ENCODE measurements around the gene LLGL2. TPM values are rescaled to one million over a fixed set of nuclear protein-coding genes. Genes with fewer than 3 reads are reported as not detected.

LLGL2 gene
- total RNA-seq, 4 donors from 2014 or later, result 326 to 1,573 (median 641) TPM

DNA sequence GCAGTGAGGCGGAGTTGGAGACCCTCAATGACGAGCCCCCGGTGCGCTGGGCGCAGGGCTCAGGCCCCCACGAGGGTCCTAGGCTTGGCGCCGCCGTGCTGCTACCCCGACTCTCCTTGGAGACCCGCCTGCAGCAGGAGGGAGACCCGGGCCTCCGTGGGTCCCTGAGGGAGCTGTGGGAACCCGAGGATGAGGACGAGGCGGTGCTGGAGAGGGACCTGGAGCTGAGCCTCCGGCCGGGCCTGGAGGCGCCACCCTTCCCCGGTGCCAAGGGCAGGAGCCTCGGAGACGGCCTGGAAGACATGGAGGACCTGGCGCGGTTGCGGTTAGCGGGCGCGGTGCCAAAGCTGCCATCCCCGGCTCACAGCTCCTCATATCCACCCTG, 64.4 kb downstream of the LLGL2 start:
- intact Hi-C loops (cut with DNase I; ENCODE audit: low total_unique reads) (loop anchor here (5.0 kb wide), 1 partner anchor 168 kb away; no protein-coding TSS in a partner anchor), in situ Hi-C loops (cut with MboI; ENCODE audit: low pct_ligation_motif_present in 1 of 4, low pct_unique_long_range_greater_than_20kb in 1 of 4, low sequenced_read_pairs in 3 of 4) (loop anchor here in 1 of 4 donors (10.0 kb wide), 1 partner anchor 165 kb away; no protein-coding TSS in a partner anchor)
- no peaks in the 10 kb centered on the region for H3K27me3 ChIP-seq
- H3K36me3 ChIP-seq, result no peaks in the 10 kb centered on the region
- peak overlapping the region; percentile 84 to 93 (median 89) for H3K27ac ChIP-seq
- 76% methylated on average over 28 of the region's 29 CpGs; no CpG with 5 or more reads in 1 of the 2 donors for WGBS, 2 donors (ENCODE audit: low coverage in 1 of 2)
- TF ChIP-seq POLR2AphosphoS5 (IDR thresholded peaks at IDR 0.05) (no peak), EP300 (IDR thresholded peaks at IDR 0.05; ENCODE audit: low read depth) (no peak), POLR2A (IDR thresholded peaks at IDR 0.05) (no peak)
- TF ChIP-seq, protein P1, sequence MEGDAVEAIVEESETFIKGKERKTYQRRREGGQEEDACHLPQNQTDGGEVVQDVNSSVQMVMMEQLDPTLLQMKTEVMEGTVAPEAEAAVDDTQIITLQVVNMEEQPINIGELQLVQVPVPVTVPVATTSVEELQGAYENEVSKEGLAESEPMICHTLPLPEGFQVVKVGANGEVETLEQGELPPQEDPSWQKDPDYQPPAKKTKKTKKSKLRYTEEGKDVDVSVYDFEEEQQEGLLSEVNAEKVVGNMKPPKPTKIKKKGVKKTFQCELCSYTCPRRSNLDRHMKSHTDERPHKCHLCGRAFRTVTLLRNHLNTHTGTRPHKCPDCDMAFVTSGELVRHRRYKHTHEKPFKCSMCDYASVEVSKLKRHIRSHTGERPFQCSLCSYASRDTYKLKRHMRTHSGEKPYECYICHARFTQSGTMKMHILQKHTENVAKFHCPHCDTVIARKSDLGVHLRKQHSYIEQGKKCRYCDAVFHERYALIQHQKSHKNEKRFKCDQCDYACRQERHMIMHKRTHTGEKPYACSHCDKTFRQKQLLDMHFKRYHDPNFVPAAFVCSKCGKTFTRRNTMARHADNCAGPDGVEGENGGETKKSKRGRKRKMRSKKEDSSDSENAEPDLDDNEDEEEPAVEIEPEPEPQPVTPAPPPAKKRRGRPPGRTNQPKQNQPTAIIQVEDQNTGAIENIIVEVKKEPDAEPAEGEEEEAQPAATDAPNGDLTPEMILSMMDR (IDR thresholded peaks at IDR 0.05), result no peak
- peaks cover 9 to 28% (median 22%) of the 10 kb centered on the region in 4 donors for H3K4me1 ChIP-seq
- DNase-seq, result peak; percentile 36
- peak overlapping the region in 2 of 4 donors; percentile 57 for H3K4me3 ChIP-seq
- no peaks in the 10 kb centered on the region for H3K9me3 ChIP-seq

DNA sequence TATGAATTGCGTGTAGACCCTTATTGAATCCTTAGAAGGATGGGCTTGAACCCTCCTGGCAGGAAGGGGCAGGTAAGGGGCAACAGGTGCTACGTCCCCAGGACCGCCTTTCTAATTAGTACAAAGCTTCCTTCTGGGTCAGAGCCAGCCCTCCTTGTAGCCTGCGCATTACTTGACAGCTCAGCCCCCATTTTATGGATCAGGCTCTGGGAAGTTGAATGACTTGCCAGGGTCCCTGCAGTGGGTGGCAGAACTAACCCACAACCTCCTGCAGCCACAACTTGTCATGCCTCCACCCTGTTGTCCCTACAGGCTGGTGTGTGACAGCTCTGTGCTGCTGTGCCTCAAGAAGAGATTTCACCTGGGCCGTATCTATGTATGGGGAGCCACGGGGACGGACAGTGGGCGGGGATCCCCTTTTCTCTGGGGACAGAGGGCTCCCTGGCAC, 64.8 kb downstream of the LLGL2 start:
- H3K9me3 ChIP-seq, result no peaks in the 10 kb centered on the region
- in situ Hi-C loops (cut with MboI; ENCODE audit: low pct_ligation_motif_present in 1 of 4, low pct_unique_long_range_greater_than_20kb in 1 of 4, low sequenced_read_pairs in 3 of 4) (loop anchor here in 1 of 4 donors (10.0 kb wide), 1 partner anchor 166 kb away; no protein-coding TSS in a partner anchor), intact Hi-C loops (cut with DNase I; ENCODE audit: low total_unique reads) (loop anchor here (5.0 kb wide), 1 partner anchor 168 kb away; no protein-coding TSS in a partner anchor)
- H3K36me3 ChIP-seq, result no peaks in the 10 kb centered on the region
- peak overlapping the region in 1 of 4 donors; percentile 93 for H3K27ac ChIP-seq
- DNase-seq, result no peak
- H3K4me1 ChIP-seq, result peaks cover 9 to 28% (median 22%) of the 10 kb centered on the region in 4 donors
- TF ChIP-seq POLR2A (IDR thresholded peaks at IDR 0.05), result no peak
- no peak for TF ChIP-seq EP300 (IDR thresholded peaks at IDR 0.05; ENCODE audit: low read depth)
- TF ChIP-seq, protein P1 (IDR thresholded peaks at IDR 0.05), result no peak
- no peak for TF ChIP-seq POLR2AphosphoS5 (IDR thresholded peaks at IDR 0.05)
- H3K4me3 ChIP-seq, result no peak overlapping the region
- WGBS, 2 donors (ENCODE audit: low coverage in 1 of 2), result 85% methylated on average over 8 of the region's 8 CpGs; no CpG with 5 or more reads in 1 of the 2 donors
- no peaks in the 10 kb centered on the region for H3K27me3 ChIP-seq

DNA sequence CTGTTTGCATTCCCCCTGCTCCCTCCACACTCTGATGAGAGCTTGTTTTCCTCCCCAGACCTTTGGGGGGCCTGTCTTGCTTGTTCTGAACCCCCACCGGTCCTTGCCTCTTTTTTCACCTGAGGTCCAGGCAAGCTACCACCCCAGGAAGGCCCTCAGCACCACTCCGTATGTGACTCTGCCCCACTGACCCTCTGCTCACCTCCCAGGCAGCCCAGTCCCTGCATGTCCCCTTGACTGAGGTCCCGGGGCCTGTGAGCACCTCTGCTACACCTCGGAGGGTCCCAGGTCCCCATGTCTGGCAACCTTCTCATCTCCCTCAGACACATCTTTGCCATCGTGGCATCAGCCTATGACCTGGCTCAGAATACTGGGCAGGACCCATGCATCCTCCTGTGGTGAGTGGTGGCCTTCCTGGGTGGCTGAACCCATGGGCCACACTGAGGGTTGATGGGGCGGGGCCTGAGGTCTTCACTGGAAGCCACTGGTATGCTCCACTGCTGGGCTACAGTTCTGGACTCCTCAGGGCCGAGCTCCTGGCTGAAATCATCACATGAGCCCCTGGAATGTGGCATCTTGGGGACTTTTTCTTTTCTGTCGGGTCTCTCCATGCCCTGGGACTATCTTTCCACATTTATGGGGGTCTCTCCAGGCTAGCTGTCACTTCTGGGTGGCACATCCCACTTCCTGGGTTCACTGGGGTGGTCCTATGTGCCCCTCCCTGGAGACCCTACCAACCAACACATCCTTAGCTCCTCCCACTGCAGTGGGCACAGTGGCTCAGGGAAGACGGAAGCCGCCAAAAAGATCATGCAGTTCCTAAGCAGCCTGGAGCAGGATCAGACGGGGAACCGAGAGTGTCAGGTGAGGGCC, 65.6 kb downstream of the LLGL2 start:
- intact Hi-C loops (cut with DNase I; ENCODE audit: low total_unique reads) (loop anchor here (5.0 kb wide), 1 partner anchor 169 kb away; no protein-coding TSS in a partner anchor), in situ Hi-C loops (cut with MboI; ENCODE audit: low pct_ligation_motif_present in 1 of 4, low pct_unique_long_range_greater_than_20kb in 1 of 4, low sequenced_read_pairs in 3 of 4) (loop anchor here in 1 of 4 donors (10.0 kb wide), 1 partner anchor 166 kb away; no protein-coding TSS in a partner anchor)
- H3K4me3 ChIP-seq, result no peak overlapping the region
- H3K9me3 ChIP-seq, result no peaks in the 10 kb centered on the region
- H3K36me3 ChIP-seq, result no peaks in the 10 kb centered on the region
- H3K27me3 ChIP-seq, result no peaks in the 10 kb centered on the region
- H3K4me1 ChIP-seq, result peaks cover 9 to 28% (median 22%) of the 10 kb centered on the region in 4 donors
- DNase-seq, result no peak
- TF ChIP-seq EP300 (IDR thresholded peaks at IDR 0.05; ENCODE audit: low read depth) (no peak), POLR2AphosphoS5 (IDR thresholded peaks at IDR 0.05) (no peak), POLR2A (IDR thresholded peaks at IDR 0.05) (no peak)
- TF ChIP-seq, protein P1 (IDR thresholded peaks at IDR 0.05), result no peak
- 88 to 96% methylated on average over 5 to 12 of the region's 12 CpGs for WGBS, 2 donors (ENCODE audit: low coverage in 1 of 2)
- H3K27ac ChIP-seq, result no peak overlapping the region

DNA sequence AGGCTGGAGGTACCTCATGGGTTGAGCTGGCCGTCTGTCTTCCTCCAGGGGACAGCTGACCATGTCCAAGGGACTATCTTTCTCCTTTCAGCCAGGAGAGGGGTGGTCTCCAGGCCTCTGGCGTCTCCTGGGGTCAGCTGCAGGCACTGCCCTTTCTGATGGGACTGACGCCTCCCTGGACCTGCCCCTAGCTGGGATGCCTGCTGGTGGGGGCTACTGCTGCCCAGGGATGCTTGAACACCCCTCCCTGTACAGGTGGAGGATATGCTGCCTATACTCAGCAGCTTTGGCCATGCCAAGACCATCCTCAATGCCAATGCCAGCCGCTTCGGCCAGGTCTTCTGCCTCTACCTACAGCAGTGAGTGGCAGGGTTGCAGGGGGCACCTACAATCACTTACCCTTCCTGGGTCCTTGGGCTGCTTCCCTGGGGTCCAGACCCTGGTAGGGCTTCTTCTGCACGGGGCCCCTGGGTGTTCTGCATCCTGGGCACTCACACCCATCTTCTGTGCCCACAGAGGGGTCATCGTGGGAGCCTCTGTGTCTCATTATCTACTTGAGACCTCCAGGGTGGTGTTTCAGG, 66.3 kb downstream of the LLGL2 start:
- intact Hi-C loops (cut with DNase I; ENCODE audit: low total_unique reads), result loop anchor here (5.0 kb wide), 1 partner anchor 170 kb away; no protein-coding TSS in a partner anchor
- TF ChIP-seq EP300 (IDR thresholded peaks at IDR 0.05; ENCODE audit: low read depth), result no peak
- TF ChIP-seq POLR2AphosphoS5 (IDR thresholded peaks at IDR 0.05), result no peak
- TF ChIP-seq, protein P1 (IDR thresholded peaks at IDR 0.05), result no peak
- peaks cover 9 to 28% (median 22%) of the 10 kb centered on the region in 4 donors for H3K4me1 ChIP-seq
- H3K36me3 ChIP-seq, result no peaks in the 10 kb centered on the region
- no peak overlapping the region for H3K27ac ChIP-seq
- WGBS, 2 donors (ENCODE audit: low coverage in 1 of 2), result 93% methylated on average over 7 of the region's 7 CpGs; no CpG with 5 or more reads in 1 of the 2 donors
- no peaks in the 10 kb centered on the region for H3K27me3 ChIP-seq
- no peaks in the 10 kb centered on the region for H3K9me3 ChIP-seq
- in situ Hi-C loops (cut with MboI; ENCODE audit: low pct_ligation_motif_present in 1 of 4, low pct_unique_long_range_greater_than_20kb in 1 of 4, low sequenced_read_pairs in 3 of 4), result loop anchor here in 1 of 4 donors (10.0 kb wide), 1 partner anchor 167 kb away; no protein-coding TSS in a partner anchor
- no peak for DNase-seq
- no peak overlapping the region for H3K4me3 ChIP-seq

All from transverse colon (tissue), 4 donors.